Measurements from ENCODE around the gene FABP2. TPM values are rescaled to one million over a fixed set of nuclear protein-coding genes. Genes with fewer than 3 reads are reported as not detected.
A peak's percentile ranks its signal among the peaks of the same experiment; 100 is the strongest.
"Not testable (repeated sequence)": the region's sequence is repeated elsewhere in the genome, so short reads cannot be mapped to it uniquely, and the experiment has no call there.

The FABP2 gene
- total RNA-seq, 1 experiment from 2014 or later: not detected

DNA sequence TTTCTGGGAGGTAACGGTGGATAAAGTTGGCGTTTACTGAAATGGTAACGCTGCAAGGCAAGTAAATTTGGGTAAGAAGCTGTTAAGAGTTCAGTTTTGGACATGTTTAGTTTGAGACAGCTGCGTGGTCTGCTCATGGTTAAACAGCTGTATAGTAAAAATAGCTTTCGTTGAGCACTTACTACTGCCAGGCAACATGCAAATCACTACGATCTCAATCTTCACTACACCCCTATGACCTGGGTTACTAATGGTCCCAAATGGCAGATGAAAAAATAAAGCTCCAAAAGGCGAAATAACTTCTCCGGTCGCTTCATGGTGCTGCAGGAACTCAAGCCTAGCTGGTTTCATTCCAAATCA lies 22.2 kb downstream of the FABP2 start:
- no peak for DNase-seq
- Histone ChIP-seq H3K36me3 (replicated peaks; ENCODE audit: control insufficient read depth, insufficient read depth, low read length) (no peaks in the 10 kb centered on the region; the same call in none of the 2 replicates), H3K27me3 (ENCODE audit: control insufficient read depth, insufficient read depth, low read length) (no peaks in the 10 kb centered on the region), H3K4me3 (ENCODE audit: insufficient read depth, low read depth, low read length) (peak overlapping the region; percentile 84)

DNA sequence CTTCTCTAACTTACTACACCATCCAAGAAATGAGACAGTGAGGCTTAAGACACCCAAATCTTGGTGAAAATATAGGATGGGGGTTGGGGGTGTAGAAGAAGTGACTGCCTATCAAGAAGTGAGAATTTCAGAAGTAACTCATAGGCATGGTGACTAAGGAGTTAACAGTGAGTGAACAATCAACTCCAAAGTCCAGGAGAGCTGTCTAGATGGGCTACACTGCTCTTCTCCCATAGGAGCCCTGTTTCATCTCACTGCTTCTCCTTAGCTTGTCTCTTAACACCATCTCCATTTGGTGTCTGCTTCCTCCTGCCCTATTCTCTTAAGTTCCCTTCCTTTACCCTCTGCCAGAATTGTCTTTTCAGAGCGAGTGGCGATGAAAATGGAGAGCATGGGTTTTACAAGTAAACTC lies 22.7 kb downstream of the FABP2 start:
- no peak for DNase-seq

DNA sequence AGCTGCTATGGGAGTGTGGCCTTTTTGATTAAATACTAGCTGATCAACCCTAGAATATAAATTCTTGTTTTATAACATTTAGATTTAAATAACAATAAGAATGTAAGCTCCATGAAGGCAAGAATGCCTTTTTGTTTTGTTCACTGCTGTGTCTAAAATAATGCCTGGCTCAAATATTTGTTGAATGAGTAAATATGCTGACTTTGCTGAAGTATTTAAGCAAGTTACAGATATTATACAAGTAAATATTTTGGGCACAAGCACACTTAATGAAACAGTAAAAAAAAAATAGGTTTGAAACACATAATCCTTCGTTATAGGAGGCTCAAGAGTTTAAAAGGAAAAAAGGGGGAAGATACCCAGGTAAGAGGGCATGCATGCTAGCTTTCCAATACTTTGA lies 24.1 kb downstream of the FABP2 start:
- Histone ChIP-seq H3K4me3 (ENCODE audit: insufficient read depth, low read depth, low read length) (no peak overlapping the region), H3K27me3 (ENCODE audit: control insufficient read depth, insufficient read depth, low read length) (no peaks in the 10 kb centered on the region), H3K36me3 (replicated peaks; ENCODE audit: control insufficient read depth, insufficient read depth, low read length) (no peaks in the 10 kb centered on the region; the same call in none of the 2 replicates)
- DNase-seq: no peak

More for the DNA sequence above, 22.7 kb downstream of the FABP2 start:
- Histone ChIP-seq H3K27me3 (ENCODE audit: control insufficient read depth, insufficient read depth, low read length) (no peaks in the 10 kb centered on the region), H3K4me3 (ENCODE audit: insufficient read depth, low read depth, low read length) (peak overlapping the region; percentile 84), H3K36me3 (replicated peaks; ENCODE audit: control insufficient read depth, insufficient read depth, low read length) (no peaks in the 10 kb centered on the region; the same call in none of the 2 replicates)

DNA sequence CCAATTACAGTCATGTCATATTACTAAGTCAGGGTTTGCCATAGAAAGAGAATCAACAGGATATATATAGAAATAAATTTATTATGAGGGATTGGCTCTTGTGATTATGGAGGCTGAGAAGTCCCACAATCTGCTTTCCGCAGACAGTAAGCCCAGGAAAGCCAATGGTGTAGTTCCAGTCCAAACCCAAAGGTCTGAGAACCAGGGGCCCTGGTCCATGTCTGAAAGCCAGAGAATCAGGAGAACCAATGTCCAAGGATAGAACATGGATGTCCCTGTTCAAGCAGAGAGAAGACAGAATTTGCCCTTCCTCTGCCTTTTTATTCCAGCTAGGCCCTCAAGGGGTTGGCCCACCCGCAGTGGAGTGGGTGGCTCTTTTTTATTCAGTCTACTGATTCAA lies 25.6 kb downstream of the FABP2 start:
- no peaks in the 10 kb centered on the region for H3K27me3 ChIP-seq (ENCODE audit: control insufficient read depth, insufficient read depth, low read length)
- no peaks in the 10 kb centered on the region; the same call in none of the 2 replicates for H3K36me3 ChIP-seq (replicated peaks; ENCODE audit: control insufficient read depth, insufficient read depth, low read length)
- no peak overlapping the region for H3K4me3 ChIP-seq (ENCODE audit: insufficient read depth, low read depth, low read length)
- DNase-seq: no peak

DNA sequence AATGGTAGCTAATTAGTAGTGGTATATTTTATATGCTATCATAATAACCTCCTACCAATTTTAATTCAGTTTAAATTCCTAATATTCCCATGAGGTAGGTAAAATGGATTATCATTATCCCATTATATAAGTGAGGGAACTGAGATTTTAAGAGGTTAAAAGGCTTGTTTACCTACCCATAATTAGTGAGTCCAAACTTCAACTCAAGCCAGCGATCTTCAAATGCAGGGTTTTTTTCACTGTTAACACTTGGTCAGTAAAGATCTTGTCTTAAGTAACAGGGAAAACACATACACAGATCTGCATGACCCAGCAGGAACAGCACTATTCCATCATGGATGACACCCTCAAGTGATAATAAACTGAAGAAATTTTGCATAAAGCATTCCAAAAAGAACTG lies 31.3 kb downstream of the FABP2 start:
- no peak overlapping the region for H3K4me3 ChIP-seq (ENCODE audit: insufficient read depth, low read depth, low read length)
- peaks cover 1% of the 10 kb centered on the region for H3K36me3 ChIP-seq (replicated peaks; ENCODE audit: control insufficient read depth, insufficient read depth, low read length)
- no peaks in the 10 kb centered on the region for H3K27me3 ChIP-seq (ENCODE audit: control insufficient read depth, insufficient read depth, low read length)
- DNase-seq: no peak

DNA sequence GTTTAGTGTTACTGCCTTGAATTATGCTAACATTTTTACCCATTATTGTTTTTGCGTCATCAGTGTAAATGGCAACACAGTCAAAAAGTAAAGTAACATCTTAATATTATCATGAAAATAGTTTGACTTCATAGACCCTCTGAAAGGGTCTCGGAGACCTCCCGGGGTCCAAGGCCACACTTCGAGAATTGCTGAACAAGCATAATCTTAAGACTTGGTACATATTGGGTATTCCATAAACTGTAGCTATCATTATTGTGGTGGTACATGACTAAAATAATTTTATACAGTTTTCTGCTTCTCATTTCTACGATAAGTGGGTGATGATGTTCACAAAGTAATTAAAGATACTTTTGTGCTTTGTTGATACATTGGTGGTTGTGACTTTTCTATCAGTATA lies 32.6 kb downstream of the FABP2 start:
- H3K36me3 ChIP-seq (replicated peaks; ENCODE audit: control insufficient read depth, insufficient read depth, low read length): peaks cover 1% of the 10 kb centered on the region
- no peak for DNase-seq
- no peaks in the 10 kb centered on the region for H3K27me3 ChIP-seq (ENCODE audit: control insufficient read depth, insufficient read depth, low read length)
- no peak overlapping the region for H3K4me3 ChIP-seq (ENCODE audit: insufficient read depth, low read depth, low read length)

DNA sequence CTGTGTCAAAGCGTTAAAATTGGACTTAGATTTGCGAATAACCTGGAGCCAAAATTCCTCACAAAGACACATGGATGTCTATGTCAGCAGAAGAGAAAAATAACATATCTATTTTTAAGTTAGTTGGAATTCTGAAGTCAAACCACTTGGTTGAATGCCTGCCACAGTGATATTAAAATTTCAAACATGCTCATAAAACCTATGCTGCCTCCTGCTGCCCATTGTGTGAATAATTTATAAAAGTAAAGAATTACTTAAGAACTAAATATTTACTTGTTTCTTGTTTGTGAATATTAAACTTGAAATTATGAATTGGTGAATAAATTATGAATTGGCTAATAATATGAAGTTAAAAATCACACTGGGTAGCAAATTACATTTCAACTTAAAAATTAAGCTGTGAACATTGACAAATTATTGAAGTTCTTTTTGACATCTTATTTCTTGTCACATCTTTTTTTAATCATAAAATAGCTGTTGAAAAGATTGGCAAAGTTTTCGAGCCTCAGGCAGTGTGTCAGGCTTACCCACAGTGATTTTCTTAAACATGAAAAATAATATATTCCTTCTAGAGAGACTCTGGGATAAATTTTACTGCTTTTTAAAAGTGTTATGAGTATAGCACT lies 35.4 kb downstream of the FABP2 start:
- Histone ChIP-seq H3K36me3 (replicated peaks; ENCODE audit: control insufficient read depth, insufficient read depth, low read length) (peaks cover 1% of the 10 kb centered on the region; the same call in 1 of the 2 replicates), H3K4me3 (ENCODE audit: insufficient read depth, low read depth, low read length) (no peak overlapping the region), H3K27me3 (ENCODE audit: control insufficient read depth, insufficient read depth, low read length) (no peaks in the 10 kb centered on the region)
- no peak for DNase-seq

DNA sequence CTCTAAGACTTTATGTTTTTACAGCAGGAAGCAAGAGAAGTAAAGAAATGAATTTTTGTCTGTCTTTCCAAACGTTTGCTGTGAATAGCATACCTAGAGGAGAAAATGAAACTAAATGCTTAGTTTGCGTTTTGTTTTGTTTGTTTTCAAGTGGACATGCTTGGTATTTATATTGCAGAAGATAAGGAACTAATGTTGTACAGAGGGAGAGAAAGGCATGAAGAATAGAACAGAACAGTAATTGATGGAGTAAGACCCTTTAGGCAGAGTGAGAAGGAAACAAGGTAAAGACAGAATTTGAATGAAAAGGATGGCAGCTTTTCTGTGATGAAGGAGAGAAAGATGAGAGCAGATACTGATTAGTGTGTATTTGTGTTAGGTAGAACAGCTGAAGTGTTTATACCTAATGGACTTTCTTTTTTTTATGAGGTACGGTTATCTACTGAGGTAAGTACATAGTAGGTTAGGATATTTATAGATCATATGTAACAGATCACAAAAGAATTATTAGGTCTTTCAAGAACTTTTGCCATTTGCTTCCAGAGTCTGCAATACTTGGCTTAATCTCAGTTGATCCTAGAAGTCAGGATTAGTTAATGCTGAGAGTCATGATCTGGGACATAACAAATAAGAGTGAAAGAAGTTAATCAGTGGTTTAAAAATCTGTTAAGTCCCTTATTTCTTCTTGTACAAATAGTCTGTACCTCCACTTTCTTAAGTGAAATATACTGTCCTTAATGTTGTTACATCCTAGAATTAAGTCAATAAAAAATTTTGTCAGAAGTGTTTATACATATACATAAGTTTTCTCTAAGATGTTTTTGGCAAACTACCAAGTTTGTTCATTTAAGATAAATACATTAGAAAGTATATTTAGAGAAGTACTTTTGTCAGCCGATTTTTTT lies 36.8 kb downstream of the FABP2 start:
- no peak for DNase-seq
- Histone ChIP-seq H3K36me3 (replicated peaks; ENCODE audit: control insufficient read depth, insufficient read depth, low read length) (no peaks in the 10 kb centered on the region), H3K4me3 (ENCODE audit: insufficient read depth, low read depth, low read length) (no peak overlapping the region), H3K27me3 (ENCODE audit: control insufficient read depth, insufficient read depth, low read length) (no peaks in the 10 kb centered on the region)

DNA sequence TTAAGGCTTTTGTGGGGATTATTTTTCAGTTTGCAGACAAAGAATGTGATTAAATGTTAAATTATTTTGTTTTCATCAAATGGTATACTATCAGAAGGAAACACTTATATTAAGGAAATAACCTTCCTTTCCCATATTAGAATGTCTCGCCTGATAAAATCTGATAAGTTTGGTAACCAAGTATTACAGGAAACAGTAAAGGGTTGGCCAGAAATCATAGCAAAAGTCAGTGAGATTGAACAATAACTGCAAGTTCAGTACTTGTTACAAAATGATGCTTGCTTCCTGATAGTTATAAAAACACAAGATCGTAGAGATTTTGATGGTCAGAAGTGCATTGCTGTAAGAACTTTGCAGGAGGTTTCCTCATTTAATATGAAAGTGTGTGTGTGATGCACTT lies 40.5 kb downstream of the FABP2 start:
- Histone ChIP-seq H3K4me3 (ENCODE audit: insufficient read depth, low read depth, low read length) (no peak overlapping the region), H3K27me3 (ENCODE audit: control insufficient read depth, insufficient read depth, low read length) (no peaks in the 10 kb centered on the region), H3K36me3 (replicated peaks; ENCODE audit: control insufficient read depth, insufficient read depth, low read length) (no peaks in the 10 kb centered on the region)
- no peak for DNase-seq

DNA sequence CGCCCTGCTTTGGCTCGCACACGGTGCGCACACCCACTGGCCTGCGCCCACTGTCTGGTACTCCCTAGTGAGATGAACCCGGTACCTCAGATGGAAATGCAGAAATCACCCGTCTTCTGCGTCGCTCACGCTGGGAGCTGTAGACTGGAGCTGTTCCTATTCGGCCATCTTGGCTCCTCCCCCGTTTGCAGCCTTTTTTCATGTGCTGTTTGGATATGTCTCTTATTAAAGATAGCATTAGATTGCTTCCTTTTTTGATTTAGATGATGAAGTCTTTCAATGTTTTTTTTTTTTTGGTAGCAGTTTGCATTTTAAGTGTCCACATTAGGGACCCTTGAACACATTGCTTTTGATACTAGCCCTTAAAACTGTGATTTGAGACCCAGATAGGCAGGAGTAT lies 42.0 kb downstream of the FABP2 start:
- DNase-seq; H3K27me3 ChIP-seq (ENCODE audit: control insufficient read depth, insufficient read depth, low read length); H3K36me3 ChIP-seq (replicated peaks; ENCODE audit: control insufficient read depth, insufficient read depth, low read length): not testable (repeated sequence)
- peak overlapping the region; percentile 33 for H3K4me3 ChIP-seq (ENCODE audit: insufficient read depth, low read depth, low read length)

DNA sequence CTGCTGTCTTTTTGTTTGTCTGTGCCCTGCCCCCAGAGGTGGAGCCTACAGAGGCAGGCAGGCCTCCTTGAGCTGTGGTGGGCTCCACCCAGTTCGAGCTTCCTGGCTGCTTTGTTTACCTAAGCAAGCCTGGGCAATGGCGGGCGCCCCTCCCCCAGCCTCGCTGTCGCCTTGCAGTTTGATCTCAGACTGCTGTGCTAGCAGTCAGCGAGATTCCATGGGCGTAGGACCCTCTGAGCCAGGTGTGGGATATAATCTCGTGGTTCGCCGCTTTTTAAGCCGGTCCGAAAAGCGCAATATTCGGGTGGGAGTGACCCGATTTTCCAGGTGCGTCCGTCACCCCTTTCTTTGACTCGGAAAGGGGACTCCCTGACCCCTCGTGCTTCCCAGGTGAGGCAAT lies 42.4 kb downstream of the FABP2 start:
- not testable (repeated sequence) for DNase-seq; H3K27me3 ChIP-seq (ENCODE audit: control insufficient read depth, insufficient read depth, low read length); H3K36me3 ChIP-seq (replicated peaks; ENCODE audit: control insufficient read depth, insufficient read depth, low read length)
- peak overlapping the region; percentile 33 for H3K4me3 ChIP-seq (ENCODE audit: insufficient read depth, low read depth, low read length)

DNA sequence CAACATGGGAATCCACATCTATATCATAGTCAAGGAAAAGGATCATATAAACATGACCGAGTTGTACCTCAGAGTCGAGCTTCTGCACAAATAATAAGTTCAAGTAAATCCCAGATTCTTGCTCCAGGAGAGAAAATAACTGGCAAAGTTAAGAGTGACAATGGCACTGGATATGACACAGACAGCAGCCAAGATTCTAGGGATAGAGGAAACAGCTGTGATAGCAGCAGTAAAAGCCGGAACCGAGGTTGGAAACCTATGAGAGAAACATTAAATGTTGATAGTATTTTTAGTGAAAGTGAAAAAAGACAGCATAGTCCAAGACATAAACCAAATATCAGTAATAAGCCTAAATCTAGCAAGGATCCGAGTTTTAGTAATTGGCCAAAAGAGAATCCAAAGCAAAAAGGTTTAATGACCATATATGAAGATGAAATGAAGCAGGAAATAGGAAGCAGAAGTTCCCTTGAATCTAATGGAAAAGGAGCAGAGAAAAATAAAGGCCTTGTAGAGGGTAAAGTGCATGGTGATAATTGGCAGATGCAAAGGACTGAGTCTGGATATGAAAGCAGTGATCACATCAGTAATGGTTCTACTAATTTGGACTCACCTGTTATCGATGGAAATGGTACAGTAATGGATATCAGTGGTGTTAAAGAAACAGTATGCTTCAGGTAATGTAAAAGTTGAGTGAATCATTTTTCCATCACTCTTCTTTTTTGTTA lies 50.4 kb downstream of the FABP2 start:
- no peak for DNase-seq
- Histone ChIP-seq H3K36me3 (replicated peaks; ENCODE audit: control insufficient read depth, insufficient read depth, low read length) (peaks cover 5% of the 10 kb centered on the region), H3K27me3 (ENCODE audit: control insufficient read depth, insufficient read depth, low read length) (no peaks in the 10 kb centered on the region), H3K4me3 (ENCODE audit: insufficient read depth, low read depth, low read length) (no peak overlapping the region)

DNA sequence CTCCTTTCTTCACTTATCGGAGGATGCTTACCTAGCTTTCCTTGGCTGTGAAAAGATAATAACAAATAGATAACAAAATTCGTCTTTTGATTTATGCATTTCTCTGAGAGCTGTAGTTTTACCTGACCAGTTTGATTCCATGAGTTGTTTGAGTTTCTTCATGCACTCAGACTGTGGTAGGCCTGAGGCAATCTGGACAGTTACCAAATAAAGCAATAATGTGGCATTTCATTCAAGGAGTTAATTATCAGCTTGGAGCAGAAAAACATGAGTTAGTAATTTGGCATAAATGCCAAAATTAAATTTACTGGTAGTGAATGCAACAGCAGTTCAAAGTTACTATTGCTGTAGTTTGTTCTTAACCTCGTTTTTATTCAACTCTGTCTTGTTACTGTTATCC lies 53.5 kb downstream of the FABP2 start:
- no peak for DNase-seq
- Histone ChIP-seq H3K4me3 (ENCODE audit: insufficient read depth, low read depth, low read length) (no peak overlapping the region), H3K36me3 (replicated peaks; ENCODE audit: control insufficient read depth, insufficient read depth, low read length) (peaks cover 5% of the 10 kb centered on the region), H3K27me3 (ENCODE audit: control insufficient read depth, insufficient read depth, low read length) (no peaks in the 10 kb centered on the region)

Measured in H7 (cell line).